ENCODE results near the gene ZNF236. TPM values are rescaled to one million over a fixed set of nuclear protein-coding genes. Genes with fewer than 3 reads are reported as not detected.

Gene ZNF236
- total and polyA plus RNA-seq, 2 donors, result 4.0 to 10.4 TPM

- no peak for DNase-seq (ENCODE audit: low read depth in 6 of 9, low spot score in 9 of 9)
- WGBS, result 94% methylated on average over 5 of the region's 5 CpGs
- Histone ChIP-seq H3K27ac (ENCODE audit: low read depth in 1 of 2, low read length in 1 of 2) (peak overlapping the region in 1 of 2 donors; percentile 27), H3K4me3 (ENCODE audit: low read length in 2 of 2) (no peak overlapping the region), H3K9me3 (ENCODE audit: control insufficient read depth in 2 of 2, insufficient read depth in 1 of 2, low read length in 1 of 2) (no peaks in the 10 kb centered on the region), H3K4me1 (ENCODE audit: control insufficient read depth in 2 of 2, insufficient read depth in 2 of 2, low read length in 2 of 2) (peaks cover 15 to 29% of the 10 kb centered on the region in 2 donors), H3K27me3 (ENCODE audit: control insufficient read depth in 2 of 2, insufficient read depth in 1 of 2, low read length in 1 of 2) (no peaks in the 10 kb centered on the region), H3K36me3 (ENCODE audit: control insufficient read depth in 2 of 2, insufficient read depth in 2 of 2, low read length in 1 of 2) (no peaks in the 10 kb centered on the region)
Measured at GRCh38 chr18:76824754-76825153, 2.4 kb downstream of the ZNF236 start.

GRCh38 chr18:76827205-76828200, 5.1 kb downstream of the ZNF236 start:
- Histone ChIP-seq H3K27me3 (ENCODE audit: control insufficient read depth in 2 of 2, insufficient read depth in 1 of 2, low read length in 1 of 2) (no peaks in the 10 kb centered on the region), H3K27ac (ENCODE audit: low read depth in 1 of 2, low read length in 1 of 2) (no peak overlapping the region), H3K36me3 (ENCODE audit: control insufficient read depth in 2 of 2, insufficient read depth in 2 of 2, low read length in 1 of 2) (no peaks in the 10 kb centered on the region), H3K4me1 (ENCODE audit: control insufficient read depth in 2 of 2, insufficient read depth in 2 of 2, low read length in 2 of 2) (peaks cover 8 to 16% of the 10 kb centered on the region in 2 donors), H3K9me3 (ENCODE audit: control insufficient read depth in 2 of 2, insufficient read depth in 1 of 2, low read length in 1 of 2) (no peaks in the 10 kb centered on the region), H3K4me3 (ENCODE audit: low read length in 2 of 2) (no peak overlapping the region)
- 86% methylated on average over 11 of the region's 11 CpGs for WGBS
- DNase-seq (ENCODE audit: low read depth in 6 of 9, low spot score in 9 of 9), result no peak

GRCh38 chr18:76834379-76834778, 12.0 kb downstream of the ZNF236 start:
- no peaks in the 10 kb centered on the region for H3K27me3 ChIP-seq (ENCODE audit: control insufficient read depth in 2 of 2, insufficient read depth in 1 of 2, low read length in 1 of 2)
- no peaks in the 10 kb centered on the region for H3K36me3 ChIP-seq (ENCODE audit: control insufficient read depth in 2 of 2, insufficient read depth in 2 of 2, low read length in 1 of 2)
- no peak overlapping the region for H3K27ac ChIP-seq (ENCODE audit: low read depth in 1 of 2, low read length in 1 of 2)
- H3K4me3 ChIP-seq (ENCODE audit: low read length in 2 of 2), result no peak overlapping the region
- H3K9me3 ChIP-seq (ENCODE audit: control insufficient read depth in 2 of 2, insufficient read depth in 1 of 2, low read length in 1 of 2), result no peaks in the 10 kb centered on the region
- no peak for DNase-seq (ENCODE audit: low read depth in 6 of 9, low spot score in 9 of 9)
- H3K4me1 ChIP-seq (ENCODE audit: control insufficient read depth in 2 of 2, insufficient read depth in 2 of 2, low read length in 2 of 2), result no peaks in the 10 kb centered on the region
- 98% methylated on average over 6 of the region's 6 CpGs for WGBS

GRCh38 chr18:76835380-76835779, 13.0 kb downstream of the ZNF236 start:
- Histone ChIP-seq H3K9me3 (ENCODE audit: control insufficient read depth in 2 of 2, insufficient read depth in 1 of 2, low read length in 1 of 2) (no peaks in the 10 kb centered on the region), H3K27me3 (ENCODE audit: control insufficient read depth in 2 of 2, insufficient read depth in 1 of 2, low read length in 1 of 2) (no peaks in the 10 kb centered on the region), H3K4me3 (ENCODE audit: low read length in 2 of 2) (no peak overlapping the region), H3K36me3 (ENCODE audit: control insufficient read depth in 2 of 2, insufficient read depth in 2 of 2, low read length in 1 of 2) (no peaks in the 10 kb centered on the region), H3K4me1 (ENCODE audit: control insufficient read depth in 2 of 2, insufficient read depth in 2 of 2, low read length in 2 of 2) (no peaks in the 10 kb centered on the region), H3K27ac (ENCODE audit: low read depth in 1 of 2, low read length in 1 of 2) (no peak overlapping the region)
- DNase-seq (ENCODE audit: low read depth in 6 of 9, low spot score in 9 of 9), result no peak

GRCh38 chr18:76837071-76837470, 14.7 kb downstream of the ZNF236 start:
- H3K36me3 ChIP-seq (ENCODE audit: control insufficient read depth in 2 of 2, insufficient read depth in 2 of 2, low read length in 1 of 2), result no peaks in the 10 kb centered on the region
- H3K4me1 ChIP-seq (ENCODE audit: control insufficient read depth in 2 of 2, insufficient read depth in 2 of 2, low read length in 2 of 2), result no peaks in the 10 kb centered on the region
- DNase-seq (ENCODE audit: low read depth in 6 of 9, low spot score in 9 of 9), result no peak
- no peak overlapping the region for H3K4me3 ChIP-seq (ENCODE audit: low read length in 2 of 2)
- WGBS, result 96% methylated on average over 6 of the region's 6 CpGs
- no peaks in the 10 kb centered on the region for H3K27me3 ChIP-seq (ENCODE audit: control insufficient read depth in 2 of 2, insufficient read depth in 1 of 2, low read length in 1 of 2)
- no peak overlapping the region for H3K27ac ChIP-seq (ENCODE audit: low read depth in 1 of 2, low read length in 1 of 2)
- no peaks in the 10 kb centered on the region for H3K9me3 ChIP-seq (ENCODE audit: control insufficient read depth in 2 of 2, insufficient read depth in 1 of 2, low read length in 1 of 2)

- H3K4me1 ChIP-seq (ENCODE audit: control insufficient read depth in 2 of 2, insufficient read depth in 2 of 2, low read length in 2 of 2), result no peaks in the 10 kb centered on the region
- no peak overlapping the region for H3K27ac ChIP-seq (ENCODE audit: low read depth in 1 of 2, low read length in 1 of 2)
- no peaks in the 10 kb centered on the region for H3K27me3 ChIP-seq (ENCODE audit: control insufficient read depth in 2 of 2, insufficient read depth in 1 of 2, low read length in 1 of 2)
- H3K36me3 ChIP-seq (ENCODE audit: control insufficient read depth in 2 of 2, insufficient read depth in 2 of 2, low read length in 1 of 2), result no peaks in the 10 kb centered on the region
- no peaks in the 10 kb centered on the region for H3K9me3 ChIP-seq (ENCODE audit: control insufficient read depth in 2 of 2, insufficient read depth in 1 of 2, low read length in 1 of 2)
- H3K4me3 ChIP-seq (ENCODE audit: low read length in 2 of 2), result no peak overlapping the region
- WGBS, result 95% methylated on average over 3 of the region's 3 CpGs
- no peak for DNase-seq (ENCODE audit: low read depth in 6 of 9, low spot score in 9 of 9)
Measured at GRCh38 chr18:76838182-76838581, 15.8 kb downstream of the ZNF236 start.

GRCh38 chr18:76839086-76839794, 16.9 kb downstream of the ZNF236 start:
- Histone ChIP-seq H3K36me3 (ENCODE audit: control insufficient read depth in 2 of 2, insufficient read depth in 2 of 2, low read length in 1 of 2) (no peaks in the 10 kb centered on the region), H3K27me3 (ENCODE audit: control insufficient read depth in 2 of 2, insufficient read depth in 1 of 2, low read length in 1 of 2) (no peaks in the 10 kb centered on the region), H3K4me1 (ENCODE audit: control insufficient read depth in 2 of 2, insufficient read depth in 2 of 2, low read length in 2 of 2) (no peaks in the 10 kb centered on the region), H3K27ac (ENCODE audit: low read depth in 1 of 2, low read length in 1 of 2) (no peak overlapping the region), H3K9me3 (ENCODE audit: control insufficient read depth in 2 of 2, insufficient read depth in 1 of 2, low read length in 1 of 2) (no peaks in the 10 kb centered on the region), H3K4me3 (ENCODE audit: low read length in 2 of 2) (no peak overlapping the region)
- WGBS, result 92% methylated on average over 4 of the region's 4 CpGs
- DNase-seq (ENCODE audit: low read depth in 6 of 9, low spot score in 9 of 9), result no peak

- WGBS, result 96% methylated on average over 6 of the region's 6 CpGs
- Histone ChIP-seq H3K9me3 (ENCODE audit: control insufficient read depth in 2 of 2, insufficient read depth in 1 of 2, low read length in 1 of 2) (no peaks in the 10 kb centered on the region), H3K36me3 (ENCODE audit: control insufficient read depth in 2 of 2, insufficient read depth in 2 of 2, low read length in 1 of 2) (no peaks in the 10 kb centered on the region), H3K4me3 (ENCODE audit: low read length in 2 of 2) (no peak overlapping the region), H3K27ac (ENCODE audit: low read depth in 1 of 2, low read length in 1 of 2) (no peak overlapping the region), H3K4me1 (ENCODE audit: control insufficient read depth in 2 of 2, insufficient read depth in 2 of 2, low read length in 2 of 2) (no peaks in the 10 kb centered on the region), H3K27me3 (ENCODE audit: control insufficient read depth in 2 of 2, insufficient read depth in 1 of 2, low read length in 1 of 2) (no peaks in the 10 kb centered on the region)
- no peak for DNase-seq (ENCODE audit: low read depth in 6 of 9, low spot score in 9 of 9)
Measured at GRCh38 chr18:76842837-76843530, 20.6 kb downstream of the ZNF236 start.

- H3K4me1 ChIP-seq (ENCODE audit: control insufficient read depth in 2 of 2, insufficient read depth in 2 of 2, low read length in 2 of 2), result no peaks in the 10 kb centered on the region
- no peak for DNase-seq (ENCODE audit: low read depth in 6 of 9, low spot score in 9 of 9)
- no peak overlapping the region for H3K27ac ChIP-seq (ENCODE audit: low read depth in 1 of 2, low read length in 1 of 2)
- H3K36me3 ChIP-seq (ENCODE audit: control insufficient read depth in 2 of 2, insufficient read depth in 2 of 2, low read length in 1 of 2), result no peaks in the 10 kb centered on the region
- no peaks in the 10 kb centered on the region for H3K27me3 ChIP-seq (ENCODE audit: control insufficient read depth in 2 of 2, insufficient read depth in 1 of 2, low read length in 1 of 2)
- no peaks in the 10 kb centered on the region for H3K9me3 ChIP-seq (ENCODE audit: control insufficient read depth in 2 of 2, insufficient read depth in 1 of 2, low read length in 1 of 2)
- no peak overlapping the region for H3K4me3 ChIP-seq (ENCODE audit: low read length in 2 of 2)
- WGBS, result 98% methylated on average over 4 of the region's 4 CpGs
Measured at GRCh38 chr18:76844144-76844543, 21.8 kb downstream of the ZNF236 start.

All from thymus (tissue), 11 donors.